AG09309 (cell line): ENCODE data around the gene ZNF385D.

ENCODE experiments used
- DNase-seq: peaks from one replicate; pipeline ENCODE4 v3.0.0-alpha.2; 2010; ENCODE audit warnings: low read depth
- H3K4me3 ChIP-seq: 2 replicates; pipeline ENCODE4 v1.5.1; 2011; ENCODE audit warnings: mild to moderate bottlenecking, low read depth, low read length, moderate library complexity; ENCODE audit not compliant: control insufficient read depth
- TF ChIP-seq, protein P1 (sequence below): IDR thresholded peaks from 2 replicates; pipeline ENCODE4 v1.5.1; 2011; ENCODE audit warnings: mild to moderate bottlenecking, low read depth, low read length, inconsistent platforms; ENCODE audit not compliant: insufficient read depth, control insufficient read depth; ENCODE audit errors: missing control alignments

Gene ZNF385D

DNA sequence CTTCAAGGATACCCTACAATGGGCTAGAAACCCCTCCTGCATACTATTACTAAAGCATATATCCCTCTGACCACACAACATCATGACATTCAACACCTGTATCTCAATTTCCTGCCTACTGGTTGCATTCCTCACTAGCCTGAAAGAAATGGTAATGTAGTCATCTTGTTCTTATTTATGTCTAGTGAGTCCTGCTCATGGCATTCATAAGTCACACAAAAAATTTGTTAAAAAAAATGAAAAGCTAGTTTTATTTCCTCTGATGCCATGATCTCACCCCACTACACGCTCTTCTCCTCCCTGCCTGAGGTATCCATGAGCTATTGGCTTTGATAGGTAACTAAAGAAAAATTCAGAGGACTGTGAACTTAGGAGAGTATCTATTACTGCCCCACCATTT lies 284.5 kb downstream of the ZNF385D start:
- no peak for DNase-seq
- TF ChIP-seq, protein P1, sequence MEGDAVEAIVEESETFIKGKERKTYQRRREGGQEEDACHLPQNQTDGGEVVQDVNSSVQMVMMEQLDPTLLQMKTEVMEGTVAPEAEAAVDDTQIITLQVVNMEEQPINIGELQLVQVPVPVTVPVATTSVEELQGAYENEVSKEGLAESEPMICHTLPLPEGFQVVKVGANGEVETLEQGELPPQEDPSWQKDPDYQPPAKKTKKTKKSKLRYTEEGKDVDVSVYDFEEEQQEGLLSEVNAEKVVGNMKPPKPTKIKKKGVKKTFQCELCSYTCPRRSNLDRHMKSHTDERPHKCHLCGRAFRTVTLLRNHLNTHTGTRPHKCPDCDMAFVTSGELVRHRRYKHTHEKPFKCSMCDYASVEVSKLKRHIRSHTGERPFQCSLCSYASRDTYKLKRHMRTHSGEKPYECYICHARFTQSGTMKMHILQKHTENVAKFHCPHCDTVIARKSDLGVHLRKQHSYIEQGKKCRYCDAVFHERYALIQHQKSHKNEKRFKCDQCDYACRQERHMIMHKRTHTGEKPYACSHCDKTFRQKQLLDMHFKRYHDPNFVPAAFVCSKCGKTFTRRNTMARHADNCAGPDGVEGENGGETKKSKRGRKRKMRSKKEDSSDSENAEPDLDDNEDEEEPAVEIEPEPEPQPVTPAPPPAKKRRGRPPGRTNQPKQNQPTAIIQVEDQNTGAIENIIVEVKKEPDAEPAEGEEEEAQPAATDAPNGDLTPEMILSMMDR, result no peak
- no peak overlapping the region for H3K4me3 ChIP-seq

DNA sequence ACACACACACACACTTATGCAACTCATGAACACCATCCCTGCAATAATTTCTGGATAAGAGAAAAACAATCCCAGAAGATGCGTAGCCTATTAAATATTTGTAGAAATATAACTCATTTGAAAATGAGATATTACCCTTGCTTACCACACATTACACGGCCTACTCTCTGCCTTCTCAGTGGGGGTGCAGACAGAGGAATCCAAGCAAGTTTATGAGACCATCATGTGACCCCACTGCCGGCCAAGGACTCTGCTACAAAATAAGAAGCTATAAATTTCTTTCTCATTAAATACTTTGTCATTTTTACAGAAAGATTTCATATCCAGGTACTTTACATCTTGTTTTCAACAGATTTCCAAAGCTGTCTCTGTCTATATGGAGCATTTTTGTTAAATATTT lies 286.3 kb downstream of the ZNF385D start:
- no peak overlapping the region for H3K4me3 ChIP-seq
- DNase-seq, result no peak
- TF ChIP-seq, protein P1, result no peak

DNA sequence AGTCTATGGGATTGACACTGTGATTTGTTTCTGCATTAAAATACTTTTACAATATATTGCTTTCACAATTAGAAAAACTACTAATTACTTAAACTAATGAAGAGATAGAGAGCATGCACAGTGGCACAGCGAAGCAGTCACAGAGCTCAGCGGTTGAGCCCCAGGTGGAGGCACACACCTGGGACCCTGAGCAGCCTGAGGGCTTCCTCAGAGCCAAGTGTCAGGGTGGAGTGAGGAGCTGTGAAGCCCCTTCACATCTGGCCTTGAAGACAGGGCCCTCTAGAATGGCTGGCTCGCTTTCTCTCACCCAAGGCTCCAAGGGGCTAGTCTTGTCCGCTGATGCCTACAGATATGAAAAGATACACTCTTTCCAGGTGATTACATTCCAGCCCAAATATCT lies 287.7 kb downstream of the ZNF385D start:
- TF ChIP-seq, protein P1, result no peak
- no peak overlapping the region for H3K4me3 ChIP-seq
- no peak for DNase-seq

DNA sequence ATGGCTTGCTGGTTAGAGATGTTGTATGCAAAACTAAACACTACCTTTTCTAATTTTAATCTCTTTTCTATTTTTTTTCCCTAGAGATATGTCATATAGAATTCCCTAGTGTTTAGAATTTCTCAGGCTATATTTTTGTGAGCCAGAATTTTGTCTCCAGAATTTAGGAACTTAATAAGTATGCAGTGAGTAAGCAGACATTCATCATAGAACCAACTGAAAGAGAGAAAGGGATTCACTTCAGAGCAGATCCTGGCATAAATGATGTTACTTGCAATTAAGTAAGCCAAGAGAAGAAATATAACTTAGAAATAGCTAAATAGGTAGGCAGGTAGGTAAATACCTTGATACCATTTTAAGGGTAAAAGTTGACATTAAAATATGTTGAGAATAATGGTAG lies 288.9 kb downstream of the ZNF385D start:
- TF ChIP-seq, protein P1, result no peak
- no peak overlapping the region for H3K4me3 ChIP-seq
- DNase-seq, result no peak

DNA sequence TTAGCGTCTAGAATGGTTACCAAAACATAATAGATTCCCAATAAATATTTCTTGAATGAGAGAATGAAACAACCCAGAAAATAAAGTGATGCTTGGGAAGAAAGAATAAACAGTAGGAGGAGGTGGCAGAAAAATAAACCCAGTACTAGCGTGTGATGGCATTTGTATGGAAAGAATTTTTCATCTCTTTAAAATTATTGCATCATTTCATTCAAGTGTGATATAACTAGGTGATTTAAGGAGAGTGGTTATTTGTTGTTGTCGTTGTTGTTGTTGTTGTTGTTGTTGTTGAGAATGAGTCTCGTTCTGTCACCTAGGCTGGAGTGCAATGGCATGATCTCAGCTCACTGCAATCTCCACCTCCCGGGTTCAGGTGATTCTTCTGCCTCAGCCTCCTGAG lies 293.9 kb downstream of the ZNF385D start:
- DNase-seq, result no peak
- no peak overlapping the region for H3K4me3 ChIP-seq
- TF ChIP-seq, protein P1, result no peak

DNA sequence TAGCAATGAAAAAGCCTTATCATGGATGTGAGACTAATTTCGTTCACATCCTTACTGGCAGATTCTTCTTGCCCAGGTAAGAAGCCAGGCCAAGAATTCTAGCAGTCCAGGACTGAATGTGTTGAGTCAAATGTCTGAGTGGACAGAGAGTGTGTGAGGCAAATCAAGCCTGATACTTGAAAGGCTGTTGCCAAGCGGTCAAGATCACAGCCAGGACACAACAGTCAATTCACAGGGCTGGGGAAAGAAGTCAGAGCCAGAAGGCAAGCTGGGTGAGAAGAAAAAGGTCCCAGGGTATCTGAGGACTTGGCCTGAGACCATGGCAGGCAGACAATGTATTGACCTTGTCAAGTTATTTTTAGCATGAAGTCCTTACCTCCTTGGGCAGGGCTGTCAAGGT lies 301.3 kb downstream of the ZNF385D start:
- TF ChIP-seq, protein P1, result no peak
- no peak for DNase-seq
- no peak overlapping the region for H3K4me3 ChIP-seq
